HepG2 (cell line): ENCODE measurements around the gene ZFAND2B. TPM values are rescaled to one million over a fixed set of nuclear protein-coding genes. Genes with fewer than 3 reads are reported as not detected.
A peak's percentile ranks its signal among the peaks of the same experiment; 100 is the strongest.

Experiments
- ATAC-seq: fragments of 200-7000 bp; cut with Tn5 transposase; 3 replicates; pipeline ENCODE4 v1.9.1; 2020; ENCODE audit warnings: mild to moderate bottlenecking, moderate library complexity
- BruUV-seq: library from RNA; stranded (reverse); fragments of 400-500 nt; replicated peaks from 2 replicates; lab custom pipeline; 2021; lab: Mats Ljungman, UMichigan
- CTCF ChIA-PET: fragments of 300-600 bp; formaldehyde crosslinking; extraction: SDS; loops from one replicate; lab custom pipeline; 2021; ENCODE audit warnings: low total read pairs, inconsistent platforms, low intra/inter-chr PET ratio; lab: Yijun Ruan, JAX
- POLR2A ChIA-PET: fragments of 350-600 bp; sonication (Branson Sonifier 250); formaldehyde crosslinking; loops from one replicate; lab custom pipeline; 2020; ENCODE audit warnings: antibody characterized with exemption, inconsistent platforms; lab: Yijun Ruan, JAX
- DNase-seq: peaks from one replicate; pipeline ENCODE4 v3.0.0-alpha.2; 2015; ENCODE audit warnings: low spot score
- FAIRE-seq: peaks from 3 replicates; lab custom pipeline; 2011; peaks lifted over from hg19 to GRCh38; lab: Jason Lieb, UNC
- H2AFZ ChIP-seq: one replicate; pipeline ENCODE4 v1.6.1; 2011; ENCODE audit warnings: low read length, inconsistent platforms
- H3K27ac ChIP-seq: fragments of 300-600 bp; 3 replicates; pipeline ENCODE4 v1.8.0; 2011; ENCODE audit warnings: mixed run types, mild to moderate bottlenecking, mixed read lengths, low read length, inconsistent platforms; ENCODE audit not compliant: insufficient read depth; ENCODE audit errors: extremely low read length
- H3K27me3 ChIP-seq, 2 experiments: fragments of 200-600 bp in 1 of 2; 2 replicates in 1 of 2; 3 replicates in 1 of 2; pipeline versions ENCODE4 v1.6.0 to v1.8.0; 2011; ENCODE audit warnings: low read length in 2 of 2, mild to moderate bottlenecking in 2 of 2, moderate library complexity in 2 of 2, inconsistent platforms in 1 of 2; ENCODE audit not compliant: insufficient read depth in 2 of 2, control insufficient read depth in 1 of 2
- H3K36me3 ChIP-seq, 2 experiments: fragments of 200-600 bp in 1 of 2; replicated peaks in 1 of 2; 2 replicates in 1 of 2; 3 replicates in 1 of 2; pipeline versions ENCODE4 v1.5.1 to v1.8.0; 2011; ENCODE audit warnings: low read length in 2 of 2, inconsistent platforms in 1 of 2; ENCODE audit not compliant: insufficient read depth in 2 of 2, control insufficient read depth in 1 of 2
- H3K4me1 ChIP-seq: 2 replicates; pipeline ENCODE4 v1.5.1; 2012; ENCODE audit warnings: low read length, inconsistent platforms; ENCODE audit not compliant: insufficient read depth
- H3K4me2 ChIP-seq: 2 replicates; pipeline ENCODE4 v1.6.0; 2011; ENCODE audit warnings: low read depth, low read length, inconsistent platforms
- H3K4me3 ChIP-seq, 3 experiments: fragments of 200-600 bp in 1 of 3; sonication (generic), shearing (Covaris generic) in 1 of 3; replicated peaks in 1 of 3; 2 replicates each; pipeline ENCODE4 v1.5.1; 2011 to 2016; ENCODE audit warnings: low read length in 3 of 3, inconsistent platforms in 2 of 3, low read depth in 2 of 3, mild to moderate bottlenecking in 2 of 3, control low read depth in 1 of 3, mixed read lengths in 1 of 3; ENCODE audit not compliant: insufficient read depth in 1 of 3
- H3K79me2 ChIP-seq: one replicate; pipeline ENCODE4 v1.6.1; 2011; ENCODE audit warnings: low read length, inconsistent platforms; ENCODE audit not compliant: insufficient read depth
- H3K9ac ChIP-seq: 2 replicates; pipeline ENCODE4 v1.6.0; 2011; ENCODE audit warnings: mild to moderate bottlenecking, low read depth, low read length, inconsistent platforms; ENCODE audit not compliant: insufficient read depth
- H3K9me3 ChIP-seq: 2 replicates; pipeline ENCODE4 v1.5.1; 2012; ENCODE audit warnings: mild to moderate bottlenecking, low read length
- H4K20me1 ChIP-seq: 2 replicates; pipeline ENCODE4 v1.6.0; 2011; ENCODE audit warnings: inconsistent platforms, mild to moderate bottlenecking, low read length, moderate library complexity; ENCODE audit not compliant: insufficient read depth
- AGO2 ChIP-seq: fragments of 200-400 bp; formaldehyde crosslinking; optimal IDR thresholded peaks from 2 replicates; pipeline ENCODE3; 2017; ENCODE audit warnings: mild to moderate bottlenecking, low read depth, low read length, moderate library complexity
- MTA1 ChIP-seq: sonication (generic); formaldehyde crosslinking; IDR thresholded peaks from 2 replicates; pipeline ENCODE4 v1.4.0; 2020; ENCODE audit warnings: missing genetic modification reagents, mild to moderate bottlenecking, borderline replicate concordance
- POLR2G ChIP-seq: fragments of 200-400 bp; formaldehyde crosslinking; IDR thresholded peaks from 2 replicates; pipeline ENCODE4 v1.6.1; 2018; ENCODE audit warnings: mild to moderate bottlenecking, low read depth, low read length, moderate library complexity
- RBFOX2 ChIP-seq: fragments of 200-400 bp; formaldehyde crosslinking; IDR thresholded peaks from 2 replicates; pipeline ENCODE4 v1.6.1; 2017; ENCODE audit warnings: low read depth, mild to moderate bottlenecking, low read length
- SRSF9 ChIP-seq: fragments of 200-400 bp; formaldehyde crosslinking; IDR thresholded peaks from 2 replicates; pipeline ENCODE4 v1.6.1; 2018; ENCODE audit warnings: borderline replicate concordance, mild to moderate bottlenecking, low read depth, low read length; ENCODE audit not compliant: insufficient read depth, poor library complexity, severe bottlenecking
- ZNF839 ChIP-seq: sonication (generic); formaldehyde crosslinking; IDR thresholded peaks from 2 replicates; pipeline ENCODE4 v1.4.0; 2020; ENCODE audit warnings: missing genetic modification reagents, mild to moderate bottlenecking, borderline replicate concordance
- WGBS: methylation state at CpG from one replicate; pipeline ENCODE4 v1.1.6; 2017; ENCODE audit warnings: low lambda C conversion rate; 5-methylcytosine and 5-hydroxymethylcytosine counted together
- in situ Hi-C: cut with HindIII; loops from 2 replicates; pipeline ENCODE4 v1.10.0; 2017; ENCODE audit warnings: low pct_unique_long_range_greater_than_20kb; ENCODE audit not compliant: extremely low pct_ligation_motif_present
- intact Hi-C: fragments of 100-400 bp; cut with micrococcal nuclease; formaldehyde crosslinking; loops from one replicate; pipeline ENCODE4 v1.10.0; 2022; ENCODE audit not compliant: unreplicated experiment
- polyA plus RNA-seq, 8 experiments: library from polyadenylated mRNA; depleted of rRNA in 3 of 8; stranded (reverse) in 7 of 8; unstranded in 1 of 8; fragments of >200 nt; fragmentation: Illumina TruSeq in 4 of 8; extraction: Trizol in 4 of 8; gene quantifications; 2 replicates each; pipeline versions ENCODE4 v1.2.1 to v1.2.3, GENCODE V29; 2011 to 2016; ENCODE audit warnings: low read depth in 4 of 8, missing spikeins in 1 of 8, mixed read lengths in 1 of 8; ENCODE audit not compliant: insufficient read depth in 1 of 8
- total RNA-seq, 5 experiments: library from RNA; depleted of rRNA; stranded (reverse); fragments of >200 nt; fragmentation: Illumina TruSeq; extraction: Trizol; gene quantifications; 2 replicates each; pipeline ENCODE4 v1.2.3, GENCODE V29; 2016; ENCODE audit warnings: low read depth in 1 of 5
- TF ChIP-seq, protein P1 (sequence below): sonication (generic); formaldehyde crosslinking; IDR thresholded peaks from 2 replicates; pipeline ENCODE4 v1.9.0; 2022; ENCODE audit warnings: missing genetic modification reagents, mild to moderate bottlenecking, borderline replicate concordance
- TF ChIP-seq, protein P2 (sequence below): sonication (generic); formaldehyde crosslinking; IDR thresholded peaks from 2 replicates; pipeline ENCODE4 v1.5.1; 2020; ENCODE audit warnings: mild to moderate bottlenecking, missing genetic modification reagents, moderate library complexity
- TF ChIP-seq, protein P3 (sequence below): sonication (generic); formaldehyde crosslinking; IDR thresholded peaks from 2 replicates; pipeline ENCODE4 v1.4.0; 2020; ENCODE audit warnings: mild to moderate bottlenecking, missing genetic modification reagents

The ZFAND2B gene
- total and polyA plus RNA-seq, 2 of the 13 experiments (the other 11 are each of a cell fraction or from before 2014, with no cell fraction given) = 53.3 to 115 TPM

DNA sequence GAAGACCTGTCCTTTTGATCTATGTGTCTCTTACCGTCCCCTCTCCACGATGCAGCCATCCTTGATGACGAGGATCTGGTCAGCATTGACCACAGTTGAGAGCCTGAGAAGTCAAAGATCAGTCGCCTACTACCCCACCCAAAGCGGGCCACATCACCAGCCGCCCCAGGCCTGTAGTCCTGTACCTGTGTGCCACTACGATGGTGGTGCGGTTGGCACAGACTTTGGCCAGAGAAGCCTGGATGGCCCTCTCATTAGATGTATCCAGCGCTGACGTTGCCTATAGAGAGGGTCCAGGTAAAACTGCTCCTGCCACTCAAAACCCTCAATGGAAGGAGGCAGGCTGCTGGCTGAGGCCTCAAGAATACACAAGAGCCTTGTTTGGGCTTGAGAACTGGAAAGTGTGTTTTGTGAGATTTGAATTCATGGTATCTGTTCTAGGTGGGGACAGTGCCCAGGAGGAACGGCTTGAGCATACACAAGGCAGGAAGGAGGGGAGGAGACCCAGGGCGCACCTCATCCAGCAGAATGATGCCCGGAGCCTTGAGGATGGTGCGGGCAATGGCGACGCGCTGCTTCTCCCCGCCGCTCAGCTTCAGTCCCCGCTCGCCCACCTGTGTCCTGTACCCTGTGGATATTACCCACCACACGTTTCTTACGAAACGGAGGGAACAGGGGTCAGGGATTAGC is 3.8 kb downstream of the ZFAND2B start:
- 97% methylated on average over 24 of the region's 24 CpGs for WGBS
- no peak for ATAC-seq
- no peak overlapping the region for H3K9ac ChIP-seq
- peaks cover 69% of the 10 kb centered on the region for H3K4me1 ChIP-seq
- no peaks in the 10 kb centered on the region for H3K9me3 ChIP-seq
- H3K27me3 ChIP-seq = no peaks in the 10 kb centered on the region; a peak in 1 of 5 replicates
- no peak overlapping the region for H2AFZ ChIP-seq
- ChIA-PET CTCF (interaction anchor here (2.2 to 2.5 kb wide), 2 partner anchors 39 to 51 kb away, joined by 17 to 28 read pairs; partner anchors contain the start of gene NHEJ1), POLR2A (interaction anchor here (1.6 to 5.6 kb wide), 7 partner anchors 7 to 37 kb away, joined by 5 to 227 read pairs (median 20); partner anchors contain the start of genes ABCB6, ANKZF1, ATG9A and CNPPD1)
- H3K4me2 ChIP-seq = no peak overlapping the region
- peak overlapping the region; percentile 95 for H3K27ac ChIP-seq
- H4K20me1 ChIP-seq = no peaks in the 10 kb centered on the region
- no TSS peak for BruUV-seq
- in situ Hi-C loops (no loop called here), intact Hi-C loops (no loop called here)
- peak; percentile 49; the same call in 1 of the 2 replicates for TF ChIP-seq MTA1
- peak; percentile 57; the same call in 1 of the 2 replicates for TF ChIP-seq RBFOX2
- TF ChIP-seq, protein P1, sequence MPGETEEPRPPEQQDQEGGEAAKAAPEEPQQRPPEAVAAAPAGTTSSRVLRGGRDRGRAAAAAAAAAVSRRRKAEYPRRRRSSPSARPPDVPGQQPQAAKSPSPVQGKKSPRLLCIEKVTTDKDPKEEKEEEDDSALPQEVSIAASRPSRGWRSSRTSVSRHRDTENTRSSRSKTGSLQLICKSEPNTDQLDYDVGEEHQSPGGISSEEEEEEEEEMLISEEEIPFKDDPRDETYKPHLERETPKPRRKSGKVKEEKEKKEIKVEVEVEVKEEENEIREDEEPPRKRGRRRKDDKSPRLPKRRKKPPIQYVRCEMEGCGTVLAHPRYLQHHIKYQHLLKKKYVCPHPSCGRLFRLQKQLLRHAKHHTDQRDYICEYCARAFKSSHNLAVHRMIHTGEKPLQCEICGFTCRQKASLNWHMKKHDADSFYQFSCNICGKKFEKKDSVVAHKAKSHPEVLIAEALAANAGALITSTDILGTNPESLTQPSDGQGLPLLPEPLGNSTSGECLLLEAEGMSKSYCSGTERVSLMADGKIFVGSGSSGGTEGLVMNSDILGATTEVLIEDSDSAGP (CRISPR knock-in tag) = 0 out of 2 replicates have a peak, but pooled peaks have one; percentile 15
- TF ChIP-seq SRSF9 = no peak
- TF ChIP-seq AGO2 = peak; percentile 67
- TF ChIP-seq ZNF839 (CRISPR knock-in tag) = 0 out of 2 replicates have a peak, but pooled peaks have one; percentile 28
- TF ChIP-seq, protein P2, sequence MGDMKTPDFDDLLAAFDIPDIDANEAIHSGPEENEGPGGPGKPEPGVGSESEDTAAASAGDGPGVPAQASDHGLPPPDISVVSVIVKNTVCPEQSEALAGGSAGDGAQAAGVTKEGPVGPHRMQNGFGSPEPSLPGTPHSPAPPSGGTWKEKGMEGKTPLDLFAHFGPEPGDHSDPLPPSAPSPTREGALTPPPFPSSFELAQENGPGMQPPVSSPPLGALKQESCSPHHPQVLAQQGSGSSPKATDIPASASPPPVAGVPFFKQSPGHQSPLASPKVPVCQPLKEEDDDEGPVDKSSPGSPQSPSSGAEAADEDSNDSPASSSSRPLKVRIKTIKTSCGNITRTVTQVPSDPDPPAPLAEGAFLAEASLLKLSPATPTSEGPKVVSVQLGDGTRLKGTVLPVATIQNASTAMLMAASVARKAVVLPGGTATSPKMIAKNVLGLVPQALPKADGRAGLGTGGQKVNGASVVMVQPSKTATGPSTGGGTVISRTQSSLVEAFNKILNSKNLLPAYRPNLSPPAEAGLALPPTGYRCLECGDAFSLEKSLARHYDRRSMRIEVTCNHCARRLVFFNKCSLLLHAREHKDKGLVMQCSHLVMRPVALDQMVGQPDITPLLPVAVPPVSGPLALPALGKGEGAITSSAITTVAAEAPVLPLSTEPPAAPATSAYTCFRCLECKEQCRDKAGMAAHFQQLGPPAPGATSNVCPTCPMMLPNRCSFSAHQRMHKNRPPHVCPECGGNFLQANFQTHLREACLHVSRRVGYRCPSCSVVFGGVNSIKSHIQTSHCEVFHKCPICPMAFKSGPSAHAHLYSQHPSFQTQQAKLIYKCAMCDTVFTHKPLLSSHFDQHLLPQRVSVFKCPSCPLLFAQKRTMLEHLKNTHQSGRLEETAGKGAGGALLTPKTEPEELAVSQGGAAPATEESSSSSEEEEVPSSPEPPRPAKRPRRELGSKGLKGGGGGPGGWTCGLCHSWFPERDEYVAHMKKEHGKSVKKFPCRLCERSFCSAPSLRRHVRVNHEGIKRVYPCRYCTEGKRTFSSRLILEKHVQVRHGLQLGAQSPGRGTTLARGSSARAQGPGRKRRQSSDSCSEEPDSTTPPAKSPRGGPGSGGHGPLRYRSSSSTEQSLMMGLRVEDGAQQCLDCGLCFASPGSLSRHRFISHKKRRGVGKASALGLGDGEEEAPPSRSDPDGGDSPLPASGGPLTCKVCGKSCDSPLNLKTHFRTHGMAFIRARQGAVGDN (CRISPR knock-in tag) = peak; percentile 37; the same call in 1 of the 2 replicates
- peak; percentile 58 for TF ChIP-seq POLR2G
- TF ChIP-seq, protein P3, sequence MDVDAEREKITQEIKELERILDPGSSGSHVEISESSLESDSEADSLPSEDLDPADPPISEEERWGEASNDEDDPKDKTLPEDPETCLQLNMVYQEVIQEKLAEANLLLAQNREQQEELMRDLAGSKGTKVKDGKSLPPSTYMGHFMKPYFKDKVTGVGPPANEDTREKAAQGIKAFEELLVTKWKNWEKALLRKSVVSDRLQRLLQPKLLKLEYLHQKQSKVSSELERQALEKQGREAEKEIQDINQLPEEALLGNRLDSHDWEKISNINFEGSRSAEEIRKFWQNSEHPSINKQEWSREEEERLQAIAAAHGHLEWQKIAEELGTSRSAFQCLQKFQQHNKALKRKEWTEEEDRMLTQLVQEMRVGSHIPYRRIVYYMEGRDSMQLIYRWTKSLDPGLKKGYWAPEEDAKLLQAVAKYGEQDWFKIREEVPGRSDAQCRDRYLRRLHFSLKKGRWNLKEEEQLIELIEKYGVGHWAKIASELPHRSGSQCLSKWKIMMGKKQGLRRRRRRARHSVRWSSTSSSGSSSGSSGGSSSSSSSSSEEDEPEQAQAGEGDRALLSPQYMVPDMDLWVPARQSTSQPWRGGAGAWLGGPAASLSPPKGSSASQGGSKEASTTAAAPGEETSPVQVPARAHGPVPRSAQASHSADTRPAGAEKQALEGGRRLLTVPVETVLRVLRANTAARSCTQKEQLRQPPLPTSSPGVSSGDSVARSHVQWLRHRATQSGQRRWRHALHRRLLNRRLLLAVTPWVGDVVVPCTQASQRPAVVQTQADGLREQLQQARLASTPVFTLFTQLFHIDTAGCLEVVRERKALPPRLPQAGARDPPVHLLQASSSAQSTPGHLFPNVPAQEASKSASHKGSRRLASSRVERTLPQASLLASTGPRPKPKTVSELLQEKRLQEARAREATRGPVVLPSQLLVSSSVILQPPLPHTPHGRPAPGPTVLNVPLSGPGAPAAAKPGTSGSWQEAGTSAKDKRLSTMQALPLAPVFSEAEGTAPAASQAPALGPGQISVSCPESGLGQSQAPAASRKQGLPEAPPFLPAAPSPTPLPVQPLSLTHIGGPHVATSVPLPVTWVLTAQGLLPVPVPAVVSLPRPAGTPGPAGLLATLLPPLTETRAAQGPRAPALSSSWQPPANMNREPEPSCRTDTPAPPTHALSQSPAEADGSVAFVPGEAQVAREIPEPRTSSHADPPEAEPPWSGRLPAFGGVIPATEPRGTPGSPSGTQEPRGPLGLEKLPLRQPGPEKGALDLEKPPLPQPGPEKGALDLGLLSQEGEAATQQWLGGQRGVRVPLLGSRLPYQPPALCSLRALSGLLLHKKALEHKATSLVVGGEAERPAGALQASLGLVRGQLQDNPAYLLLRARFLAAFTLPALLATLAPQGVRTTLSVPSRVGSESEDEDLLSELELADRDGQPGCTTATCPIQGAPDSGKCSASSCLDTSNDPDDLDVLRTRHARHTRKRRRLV = no peak
- FAIRE-seq = no peak
- H3K79me2 ChIP-seq = peaks cover 6% of the 10 kb centered on the region
- no peak overlapping the region for H3K4me3 ChIP-seq
- H3K36me3 ChIP-seq = peaks cover 33 to 55% of the 10 kb centered on the region in 2 experiments
- no peak for DNase-seq
